Body of pancreas (tissue), 4 donors: ENCODE results near the gene PLPP1. TPM values are rescaled to one million over a fixed set of nuclear protein-coding genes. Genes with fewer than 3 reads are reported as not detected.

ENCODE experiments used
- microRNA-seq, 2 donors: library from miRNA; unstranded; fragments of <30 nt; microRNA quantifications; one replicate each; pipeline ENCODE4, GENCODE V29; 2016; ENCODE audit warnings: borderline number of aligned reads in 2 of 2, borderline replicate concordance in 2 of 2
- small RNA-seq: library from RNA; depleted of rRNA; stranded (forward); fragments of <200 nt; gene quantifications from one replicate; pipeline ENCODE3, GENCODE V24; 2016
- total RNA-seq, 2 donors: library from RNA; depleted of rRNA; stranded (reverse); fragments of >200 nt; gene quantifications; one replicate each; pipeline ENCODE4 v1.1.0, GENCODE V29; 2016

Gene PLPP1
- total RNA-seq, 2 donors from 2014 or later, result 88.2 to 227 TPM

Small RNAs within 50 kb of the gene (microRNA-seq; reads per million reads assigned to microRNA genes)
- 0 to 0.93 reads per million in 2 donors for gene MIR5687

Small RNAs within 50 kb of the gene (small RNA-seq; reads per million reads assigned to genes)
- not detected for gene MIR5687

Other genes starting within 250 kb of the PLPP1 start
- gene DHX29, start 227.3 kb downstream of the PLPP1 start, total RNA-seq, result 10 to 100 TPM; 11.9 to 25.4 TPM
- gene MTREX, start 227.0 kb downstream of the PLPP1 start, total RNA-seq, result 10 to 100 TPM; 35.5 to 36.9 TPM
- 10 to 100 TPM; 33.5 to 43.8 TPM for gene SLC38A9, start 177.4 kb upstream of the PLPP1 start, total RNA-seq
- not detected for gene DDX4, start 203.1 kb upstream of the PLPP1 start, total RNA-seq